NCI-H510A (cell line): ENCODE measurements around the gene RAB18.
"Not testable (repeated sequence)": the region's sequence is repeated elsewhere in the genome, so short reads cannot be mapped to it uniquely, and the experiment has no call there.

Experiments
- DNase-seq: peaks from one replicate; lab custom pipeline; 2025; lab: John Stamatoyannopoulos, UW

Gene RAB18

GRCh38 chr10:27504808-27505460 is 830 bp downstream of the RAB18 start:
- DNase-seq, result no peak

DNA sequence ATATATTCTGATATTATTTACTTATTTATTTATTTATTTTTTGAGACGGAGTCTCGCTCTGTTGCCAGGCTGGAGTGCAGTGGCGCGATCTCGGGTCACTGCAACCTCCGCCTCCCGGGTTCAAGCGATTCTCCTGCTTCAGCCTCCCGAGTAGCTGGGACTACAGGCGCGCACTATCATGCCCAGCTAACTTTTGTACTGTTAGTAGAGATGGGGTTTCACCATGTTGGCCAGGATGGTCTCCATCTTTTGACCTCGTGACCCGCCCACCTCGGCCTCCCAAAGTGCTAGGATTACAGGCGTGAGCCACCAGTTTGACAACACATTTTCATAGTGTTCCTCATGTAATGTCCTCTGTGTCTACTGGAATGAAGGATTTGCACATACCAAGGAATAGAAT is 1.4 kb downstream of the RAB18 start:
- not testable (repeated sequence) for DNase-seq

DNA sequence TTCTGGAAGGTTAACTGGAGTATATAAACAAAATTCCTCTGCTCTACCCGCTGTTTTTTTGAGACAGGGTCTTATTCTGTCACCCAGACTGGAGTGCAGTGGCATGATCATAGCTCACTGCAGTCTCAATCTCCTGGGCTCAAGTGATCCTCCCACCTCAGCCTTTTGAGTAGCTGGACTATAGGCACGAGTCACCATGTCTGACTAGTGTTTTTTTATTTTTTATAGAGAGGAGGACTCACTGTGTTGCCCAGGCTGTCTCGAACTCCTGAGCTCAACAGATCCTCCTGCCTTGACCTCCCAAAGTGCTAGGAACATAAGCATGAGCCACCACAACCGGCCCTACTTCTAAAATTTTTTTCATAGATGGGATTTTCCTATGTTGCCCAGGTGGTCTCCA is 2.2 kb downstream of the RAB18 start:
- DNase-seq, result no peak

- no peak for DNase-seq
These were observed 8.4 kb downstream of the RAB18 start for GRCh38 chr10:27512548-27512947.

GRCh38 chr10:27513451-27514191 is 9.5 kb downstream of the RAB18 start:
- no peak for DNase-seq

DNA sequence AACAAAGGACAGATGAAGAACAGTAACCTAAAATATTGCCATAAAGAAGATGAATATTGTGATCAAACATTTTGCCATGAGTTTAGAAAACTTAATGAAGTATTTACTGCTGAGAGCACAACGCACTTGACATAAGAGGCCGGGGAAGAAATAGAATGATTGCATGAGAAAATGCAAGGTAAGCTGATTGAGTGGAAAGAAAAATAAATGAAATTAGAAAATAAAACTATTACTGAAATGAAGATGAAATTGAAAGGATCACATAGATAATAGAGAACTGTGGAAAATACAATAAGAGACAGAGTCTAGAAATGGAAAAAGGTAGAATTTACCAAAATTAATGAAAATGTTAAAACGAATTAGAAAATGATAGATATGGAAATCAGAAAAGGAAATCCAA is 10.1 kb downstream of the RAB18 start:
- no peak for DNase-seq

DNA sequence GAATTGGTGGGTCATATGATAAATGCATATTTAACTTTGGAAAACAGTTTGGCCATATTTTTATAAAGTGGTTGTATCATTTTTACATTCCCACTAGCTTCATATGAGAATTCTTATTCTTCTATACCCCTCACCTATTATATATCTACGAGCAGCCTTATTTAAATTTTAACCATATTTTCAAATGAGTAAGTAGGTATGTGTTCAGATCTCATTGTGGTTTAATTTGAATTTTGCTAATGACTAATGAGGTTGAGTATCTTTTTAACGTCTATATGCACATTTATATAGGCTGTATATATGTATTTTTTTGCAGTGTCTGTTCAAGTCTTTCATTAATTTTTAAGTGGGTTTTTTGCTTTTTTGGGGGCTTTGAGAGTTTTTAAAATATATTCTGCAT is 14.2 kb downstream of the RAB18 start:
- no peak for DNase-seq

DNA sequence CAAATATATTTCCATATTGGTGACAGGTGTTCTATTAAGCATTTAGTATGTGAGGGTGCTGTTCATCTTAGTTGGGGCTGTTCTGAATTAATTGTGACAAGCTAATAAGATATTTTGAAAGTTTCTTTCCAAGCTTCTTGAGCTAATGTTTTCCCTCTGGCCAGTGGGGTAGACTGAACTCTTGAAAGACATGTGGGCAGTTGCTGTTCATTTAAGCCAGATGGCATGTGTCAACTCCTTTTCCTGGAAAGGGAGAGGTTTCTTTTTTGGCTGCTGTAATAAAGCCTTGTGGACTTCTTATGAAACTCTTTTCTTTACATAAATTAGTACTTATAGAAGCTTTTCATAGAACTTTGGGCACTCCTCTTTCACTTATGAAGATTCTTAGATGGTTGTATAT is 21.7 kb downstream of the RAB18 start:
- no peak for DNase-seq

- DNase-seq, result no peak
These were observed 22.1 kb downstream of the RAB18 start for GRCh38 chr10:27526242-27526641.

DNA sequence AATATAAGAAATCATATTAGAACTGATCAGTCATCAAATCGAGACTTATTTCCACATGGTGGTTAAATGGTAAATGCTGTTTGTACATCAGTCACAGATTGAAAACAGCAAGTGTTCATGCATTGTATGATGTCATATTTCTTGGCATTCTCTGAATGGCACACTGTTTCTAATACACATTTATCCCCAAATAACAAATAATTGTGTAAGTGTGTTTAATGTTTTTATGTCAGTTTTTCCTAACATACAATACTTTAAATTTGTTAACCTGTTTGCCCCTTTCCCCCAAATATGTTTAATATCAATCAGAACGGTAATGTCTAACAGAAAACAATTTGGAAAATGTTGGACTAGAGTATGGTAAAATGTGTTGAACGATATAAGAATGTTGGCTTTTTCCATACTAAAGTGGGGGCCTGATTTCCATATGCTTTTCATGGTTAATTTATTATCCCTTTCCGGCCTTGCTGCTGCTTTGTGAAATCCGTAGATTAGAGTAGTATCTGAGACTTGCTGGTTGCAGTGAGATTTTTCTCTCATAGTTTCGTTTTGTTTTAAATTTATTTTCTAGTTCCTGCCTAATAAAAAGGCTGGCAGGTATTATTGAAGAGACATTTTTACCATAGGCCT is 23.7 kb downstream of the RAB18 start:
- DNase-seq, result no peak

GRCh38 chr10:27529010-27529783 is 25.1 kb downstream of the RAB18 start:
- no peak for DNase-seq

- no peak for DNase-seq
These were observed 26.4 kb downstream of the RAB18 start for GRCh38 chr10:27530477-27530876.

DNA sequence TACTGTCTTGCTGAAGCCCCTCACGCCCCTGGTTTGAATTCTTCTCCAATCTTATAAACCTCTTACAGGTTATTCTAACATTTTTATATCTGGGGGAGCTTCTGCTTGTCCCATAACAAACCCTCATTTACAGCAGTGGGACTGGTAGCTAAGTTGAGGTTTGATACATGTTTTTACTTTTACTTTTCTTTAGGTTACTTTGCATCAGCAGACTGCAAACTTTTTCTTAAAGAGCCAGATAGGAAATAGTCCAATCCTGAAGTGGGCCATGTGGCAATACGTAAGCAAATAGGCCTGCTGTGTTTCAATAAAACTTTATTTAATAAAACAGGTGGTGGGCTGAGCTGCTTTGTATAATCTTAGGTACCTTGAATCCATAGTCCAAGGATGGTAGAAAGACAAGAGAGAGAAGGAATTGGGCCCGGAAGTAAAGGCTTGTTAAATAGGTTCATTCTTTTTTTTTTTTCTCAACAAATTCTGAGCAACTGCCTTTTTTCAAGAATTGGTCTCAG is 27.3 kb downstream of the RAB18 start:
- DNase-seq, result no peak

- no peak for DNase-seq
These were observed 30.1 kb downstream of the RAB18 start for GRCh38 chr10:27534161-27534700.

DNA sequence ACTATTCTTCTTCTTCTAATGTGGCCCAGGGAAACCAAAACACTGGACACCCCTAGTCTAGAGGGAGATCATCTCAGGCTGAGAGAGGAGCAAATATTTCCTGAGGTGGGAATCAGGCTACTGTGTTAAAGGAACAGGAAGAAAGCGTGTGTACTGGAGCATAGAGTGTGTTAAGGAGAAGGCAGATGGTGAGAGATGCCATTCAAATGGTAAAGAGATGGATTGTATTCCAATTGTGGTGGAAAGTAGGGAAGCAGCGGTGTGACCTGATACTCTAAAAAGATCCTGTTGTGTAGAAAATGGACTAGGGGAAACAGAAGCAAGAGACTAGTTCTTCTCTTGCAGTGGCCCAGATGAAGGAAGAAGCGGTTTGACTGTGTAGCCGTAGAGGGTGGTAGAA is 31.2 kb downstream of the RAB18 start:
- no peak for DNase-seq

GRCh38 chr10:27536437-27536836 is 32.3 kb downstream of the RAB18 start:
- DNase-seq, result no peak

GRCh38 chr10:27537166-27537565 is 33.1 kb downstream of the RAB18 start:
- DNase-seq, result no peak

GRCh38 chr10:27537787-27538186 is 33.7 kb downstream of the RAB18 start:
- no peak for DNase-seq

DNA sequence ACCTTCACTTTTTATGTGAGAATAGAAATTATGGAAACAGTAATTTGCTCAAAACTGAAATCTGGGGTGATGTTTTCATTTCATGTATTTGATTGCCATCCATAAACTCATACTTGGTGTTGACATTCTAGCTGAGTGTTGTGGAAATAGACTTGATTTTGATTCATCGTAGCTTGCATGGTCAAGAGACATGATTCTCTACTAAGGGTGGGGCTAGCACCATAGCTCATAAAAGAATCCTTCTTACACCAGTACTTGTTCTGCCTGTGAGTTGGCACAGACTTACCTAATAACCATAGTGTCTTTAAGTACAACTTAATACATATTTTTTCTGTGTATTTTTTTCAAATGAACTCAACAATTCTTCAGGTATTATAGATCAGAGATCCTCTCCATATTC is 36.6 kb downstream of the RAB18 start:
- DNase-seq, result no peak

GRCh38 chr10:27541796-27542729 is 38.0 kb downstream of the RAB18 start:
- no peak for DNase-seq

DNA sequence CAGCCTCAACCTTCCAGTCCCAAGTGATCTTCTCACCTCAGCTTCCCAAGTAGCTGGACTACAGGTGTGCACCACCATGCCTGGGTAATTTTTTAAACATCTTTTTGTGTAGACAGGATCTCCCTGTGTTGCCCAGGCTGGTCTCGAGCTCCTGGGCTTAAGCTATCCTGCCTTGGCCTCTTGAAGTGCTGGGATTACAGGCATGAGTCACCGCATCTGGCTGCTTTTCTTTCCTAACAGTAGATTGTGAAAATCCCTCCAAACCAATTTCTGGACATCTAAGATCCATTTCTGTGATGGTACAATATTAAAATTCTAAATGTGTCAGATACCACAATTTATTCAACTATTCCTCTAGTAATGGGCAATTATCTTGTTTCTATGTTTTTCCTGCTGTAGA is 38.7 kb downstream of the RAB18 start:
- no peak for DNase-seq
